ENCODE results near the gene NLRP9.
A peak's percentile ranks its signal among the peaks of the same experiment; 100 is the strongest.

Gene NLRP9

GRCh38 chr19:55686311-55687050 is 51.7 kb downstream of the NLRP9 start:
- no peak for DNase-seq

- DNase-seq = no peak
Observed at GRCh38 chr19:55685776-55686175, 52.4 kb downstream of the NLRP9 start.

GRCh38 chr19:55684946-55685681 is 53.1 kb downstream of the NLRP9 start:
- no peak for DNase-seq

- no peak for DNase-seq
Observed at GRCh38 chr19:55683449-55684261, 54.5 kb downstream of the NLRP9 start.

GRCh38 chr19:55681131-55682092 is 56.8 kb downstream of the NLRP9 start:
- DNase-seq = no peak

- DNase-seq = no peak
Observed at GRCh38 chr19:55680339-55681130, 57.7 kb downstream of the NLRP9 start.

- DNase-seq = no peak
Observed at GRCh38 chr19:55679343-55680257, 58.6 kb downstream of the NLRP9 start.

- DNase-seq = no peak
Observed at GRCh38 chr19:55678121-55678671, 60.0 kb downstream of the NLRP9 start.

GRCh38 chr19:55677572-55678028 is 60.6 kb downstream of the NLRP9 start:
- no peak for DNase-seq

- DNase-seq = no peak
Observed at GRCh38 chr19:55676889-55677505, 61.2 kb downstream of the NLRP9 start.

- DNase-seq = no peak
Observed at GRCh38 chr19:55676383-55676782, 61.8 kb downstream of the NLRP9 start.

- DNase-seq = no peak
Observed at GRCh38 chr19:55675661-55676354, 62.4 kb downstream of the NLRP9 start.

GRCh38 chr19:55674841-55675660 is 63.2 kb downstream of the NLRP9 start, which contains the start of gene EPN1:
EPN1 (plus strand) TSS chr19:55675226; CDS start chr19:55678628, 3,402 bp downstream.
- peak; percentile 98 for DNase-seq

GRCh38 chr19:55674459-55674840 is 63.8 kb downstream of the NLRP9 start:
- no peak for DNase-seq

GRCh38 chr19:55673889-55674288 is 64.3 kb downstream of the NLRP9 start:
- DNase-seq = no peak

GRCh38 chr19:55673465-55673864 is 64.7 kb downstream of the NLRP9 start:
- DNase-seq = no peak

GRCh38 chr19:55672418-55672817 is 65.8 kb downstream of the NLRP9 start:
- no peak for DNase-seq

- no peak for DNase-seq
Observed at GRCh38 chr19:55671054-55671378, 67.2 kb downstream of the NLRP9 start.

All from islet precursor cell (in vitro differentiated cells).